Measurements from ENCODE around the gene CNOT8. TPM values are rescaled to one million over a fixed set of nuclear protein-coding genes. Genes with fewer than 3 reads are reported as not detected.

The CNOT8 gene
- total RNA-seq, 4 donors from 2014 or later: 70.3 to 123 (median 88.6) TPM

DNA sequence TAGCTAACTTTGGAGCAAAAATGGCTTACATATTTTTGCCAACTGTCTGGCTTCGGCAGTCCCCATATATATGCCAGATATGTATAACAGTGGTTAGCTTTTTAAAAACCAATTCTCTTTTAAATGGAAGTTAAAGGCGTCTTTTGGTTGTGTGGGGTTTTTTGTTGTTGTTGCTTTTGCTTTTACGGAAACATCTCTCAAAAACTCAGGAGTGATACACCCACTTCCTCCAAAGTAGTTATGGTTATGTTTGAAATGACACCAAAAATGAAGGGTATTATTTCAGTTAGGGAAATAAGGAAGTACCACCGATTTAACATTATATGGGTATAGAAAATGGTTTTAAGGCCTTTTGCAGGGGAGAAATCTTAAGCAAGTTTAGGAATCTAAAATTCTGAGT lies 2.3 kb downstream of the CNOT8 start:
- peaks cover 23 to 48% of the 10 kb centered on the region in 2 donors for H3K4me1 ChIP-seq
- no peaks in the 10 kb centered on the region for H3K27me3 ChIP-seq
- TF ChIP-seq POLR2A (IDR thresholded peaks at IDR 0.05) (no peak), CTCF (IDR thresholded peaks at IDR 0.05) (no peak)
- peaks cover 5 to 13% of the 10 kb centered on the region in 2 donors for H3K36me3 ChIP-seq
- intact Hi-C loops (cut with DNase I): loop anchor here (10.0 kb wide), 1 partner anchor 186 kb away; no protein-coding TSS in a partner anchor
- no peak for DNase-seq
- H3K4me3 ChIP-seq (replicated peaks in 1 of 3): peak overlapping the region in 1 of 3 donors; percentile 77
- 64 to 71% methylated on average over 4 of the region's 4 CpGs for WGBS, 2 donors
- H3K27ac ChIP-seq: peak overlapping the region in 2 of 3 donors; percentile 98 to 100
- H3K9me3 ChIP-seq: no peaks in the 10 kb centered on the region

- Histone ChIP-seq H3K4me3 (replicated peaks in 1 of 3) (no peak overlapping the region), H3K4me1 (peaks cover 14 to 45% of the 10 kb centered on the region in 2 donors), H3K9me3 (no peaks in the 10 kb centered on the region), H3K36me3 (peaks cover 10 to 13% of the 10 kb centered on the region in 2 donors), H3K27ac (peak overlapping the region in 1 of 3 donors; percentile 100), H3K27me3 (no peaks in the 10 kb centered on the region)
- TF ChIP-seq CTCF (IDR thresholded peaks at IDR 0.05) (no peak), POLR2A (IDR thresholded peaks at IDR 0.05) (no peak)
- intact Hi-C loops (cut with DNase I): loop anchor here (10.0 kb wide), 1 partner anchor 187 kb away; no protein-coding TSS in a partner anchor
- WGBS, 2 donors: 88 to 90% methylated on average over 8 of the region's 8 CpGs
- DNase-seq: no peak
Observed at GRCh38 chr5:154861946-154862345, 3.5 kb downstream of the CNOT8 start.

GRCh38 chr5:154862766-154863165 lies 4.3 kb downstream of the CNOT8 start:
- TF ChIP-seq POLR2A (IDR thresholded peaks at IDR 0.05): no peak
- no peak for TF ChIP-seq CTCF (IDR thresholded peaks at IDR 0.05)
- DNase-seq: no peak
- Histone ChIP-seq H3K4me3 (replicated peaks in 1 of 3) (no peak overlapping the region), H3K27ac (no peak overlapping the region), H3K36me3 (peaks cover 10 to 13% of the 10 kb centered on the region in 2 donors), H3K27me3 (no peaks in the 10 kb centered on the region), H3K4me1 (peaks cover 12 to 42% of the 10 kb centered on the region in 2 donors), H3K9me3 (no peaks in the 10 kb centered on the region)
- WGBS, 2 donors: 84 to 88% methylated on average over 2 of the region's 2 CpGs
- intact Hi-C loops (cut with DNase I): loop anchor here (10.0 kb wide), 1 partner anchor 188 kb away; no protein-coding TSS in a partner anchor

- Histone ChIP-seq H3K9me3 (no peaks in the 10 kb centered on the region), H3K4me3 (replicated peaks in 1 of 3) (no peak overlapping the region), H3K27me3 (no peaks in the 10 kb centered on the region), H3K36me3 (peaks cover 10 to 13% of the 10 kb centered on the region in 2 donors), H3K27ac (no peak overlapping the region), H3K4me1 (peaks cover 12 to 45% of the 10 kb centered on the region in 2 donors)
- no peak for TF ChIP-seq POLR2A (IDR thresholded peaks at IDR 0.05)
- no peak for TF ChIP-seq CTCF (IDR thresholded peaks at IDR 0.05)
- DNase-seq: no peak
- intact Hi-C loops (cut with DNase I): loop anchor here (10.0 kb wide), 1 partner anchor 189 kb away; no protein-coding TSS in a partner anchor
- 93 to 94% methylated on average over 7 of the region's 7 CpGs for WGBS, 2 donors
Observed at GRCh38 chr5:154863291-154864080, 5.1 kb downstream of the CNOT8 start.
